GM04504 (cell line): Measurements from ENCODE around the gene COQ8B.
A peak's percentile ranks its signal among the peaks of the same experiment; 100 is the strongest.
"Not testable (repeated sequence)": the region's sequence is repeated elsewhere in the genome, so short reads cannot be mapped to it uniquely, and the experiment has no call there.

Source experiments
- DNase-seq: peaks from one replicate; pipeline ENCODE4 v3.0.0-alpha.2; 2012; ENCODE audit warnings: low read depth

Gene COQ8B

DNA sequence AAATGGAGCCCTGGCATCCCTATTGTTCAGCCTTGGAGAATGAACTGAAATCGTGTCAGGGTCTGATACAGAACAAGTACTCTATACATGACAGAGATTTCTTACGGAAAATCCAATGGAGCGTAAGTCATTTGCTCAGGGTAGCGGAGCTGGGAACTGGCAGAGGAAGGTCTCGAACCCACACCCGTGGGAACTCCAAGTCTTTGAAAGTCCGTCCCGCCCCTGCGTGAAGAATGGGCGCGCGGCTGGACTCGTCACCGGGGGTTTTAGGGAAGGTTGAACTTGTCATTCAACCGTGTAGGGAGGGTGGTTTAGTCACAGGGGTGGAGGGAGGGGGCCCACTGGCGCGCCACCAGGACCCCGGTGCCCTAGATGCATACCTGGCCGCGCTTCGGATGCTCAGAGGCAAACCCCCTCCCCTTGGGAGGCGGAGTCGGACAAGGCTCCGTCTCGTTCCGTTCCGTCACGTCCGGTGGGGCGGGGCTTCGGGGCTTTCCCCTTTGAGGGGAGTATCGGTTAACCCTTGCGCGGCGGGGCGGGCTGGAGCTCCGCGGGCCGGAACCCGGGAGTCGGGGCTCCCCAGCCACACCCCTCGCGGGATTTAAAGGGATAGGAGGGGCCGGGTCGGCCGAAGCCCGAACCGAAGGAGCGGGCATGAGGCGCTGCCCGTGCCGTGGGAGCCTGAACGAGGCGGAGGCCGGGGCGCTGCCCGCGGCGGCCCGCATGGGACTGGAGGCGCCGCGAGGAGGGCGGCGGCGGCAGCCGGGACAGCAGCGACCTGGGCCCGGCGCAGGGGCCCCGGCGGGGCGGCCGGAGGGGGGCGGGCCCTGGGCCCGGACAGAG lies at the start of gene COQ8B, which contains the start of gene ITPKC:
Gene COQ8B (minus strand): TSS at position 405 of the 843 bp plus-strand sequence. CDS start 2,254 bp downstream, outside the sequence.
Gene ITPKC (plus strand): TSS at position 631 of the 843 bp plus-strand sequence. CDS start 24 bp downstream, at position 655.
- peak; percentile 96 for DNase-seq

- DNase-seq: not testable (repeated sequence)
Measured at GRCh38 chr19:40766385-40766784, 49.7 kb upstream of the COQ8B start.

GRCh38 chr19:40763963-40764362 lies 47.3 kb upstream of the COQ8B start:
- no peak for DNase-seq

- DNase-seq: no peak
Measured at GRCh38 chr19:40763526-40763925, 46.8 kb upstream of the COQ8B start.

DNA sequence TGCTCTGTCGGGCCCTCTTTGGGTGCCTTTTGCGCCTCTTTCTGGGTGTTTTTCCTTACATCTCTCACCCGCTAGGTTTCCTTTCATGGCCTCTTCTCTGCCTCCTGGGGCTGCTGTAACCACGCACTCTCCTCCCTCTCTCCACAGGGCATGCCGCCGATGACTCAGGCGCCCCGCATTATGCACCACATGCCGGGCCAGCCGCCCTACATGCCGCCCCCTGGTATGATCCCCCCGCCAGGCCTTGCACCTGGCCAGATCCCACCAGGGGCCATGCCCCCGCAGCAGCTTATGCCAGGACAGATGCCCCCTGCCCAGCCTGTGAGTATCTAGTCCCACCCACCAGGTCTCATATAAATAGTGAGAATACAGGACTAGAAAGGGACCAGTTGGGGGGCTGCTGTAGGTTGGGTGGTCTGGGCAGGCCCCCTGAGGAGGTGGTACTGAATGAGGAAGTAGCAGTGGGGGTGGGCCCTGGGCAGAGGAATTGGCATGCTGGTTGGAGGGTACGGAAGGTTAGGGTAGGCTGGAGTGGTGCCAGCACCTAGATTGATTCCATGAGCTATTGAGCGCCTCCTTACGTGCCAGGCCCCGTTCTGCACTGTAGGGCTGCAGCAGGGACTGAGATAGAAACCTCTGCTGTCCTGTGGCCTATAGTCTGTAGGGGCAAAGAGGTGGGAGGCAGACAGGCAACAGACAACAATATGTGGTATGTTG lies 46.2 kb upstream of the COQ8B start:
- DNase-seq: no peak

GRCh38 chr19:40759352-40759751 lies 42.7 kb upstream of the COQ8B start:
- DNase-seq: no peak

GRCh38 chr19:40758491-40758890 lies 41.8 kb upstream of the COQ8B start:
- DNase-seq: no peak

GRCh38 chr19:40756502-40757110 lies 39.9 kb upstream of the COQ8B start:
- DNase-seq: no peak

GRCh38 chr19:40755791-40756190 lies 39.1 kb upstream of the COQ8B start:
- no peak for DNase-seq

DNA sequence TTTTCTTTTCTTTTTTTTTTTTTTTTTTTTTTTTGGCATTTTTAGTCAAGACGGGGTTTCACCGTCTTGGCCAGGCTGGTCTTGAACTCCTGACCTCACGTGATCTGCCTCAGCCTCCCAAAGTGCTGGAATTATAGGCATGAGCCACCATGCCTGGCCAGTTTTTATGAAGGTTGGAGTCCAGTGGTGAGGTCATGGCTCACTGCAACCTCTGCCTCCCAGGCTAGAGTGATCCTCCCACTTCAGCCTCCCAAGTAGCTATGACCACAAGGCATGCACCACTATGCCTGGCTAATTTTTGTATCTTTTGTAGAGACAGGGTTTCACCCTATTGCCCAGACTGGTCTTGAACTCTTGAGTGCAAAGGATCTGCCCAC lies 38.5 kb upstream of the COQ8B start:
- DNase-seq: no peak

DNA sequence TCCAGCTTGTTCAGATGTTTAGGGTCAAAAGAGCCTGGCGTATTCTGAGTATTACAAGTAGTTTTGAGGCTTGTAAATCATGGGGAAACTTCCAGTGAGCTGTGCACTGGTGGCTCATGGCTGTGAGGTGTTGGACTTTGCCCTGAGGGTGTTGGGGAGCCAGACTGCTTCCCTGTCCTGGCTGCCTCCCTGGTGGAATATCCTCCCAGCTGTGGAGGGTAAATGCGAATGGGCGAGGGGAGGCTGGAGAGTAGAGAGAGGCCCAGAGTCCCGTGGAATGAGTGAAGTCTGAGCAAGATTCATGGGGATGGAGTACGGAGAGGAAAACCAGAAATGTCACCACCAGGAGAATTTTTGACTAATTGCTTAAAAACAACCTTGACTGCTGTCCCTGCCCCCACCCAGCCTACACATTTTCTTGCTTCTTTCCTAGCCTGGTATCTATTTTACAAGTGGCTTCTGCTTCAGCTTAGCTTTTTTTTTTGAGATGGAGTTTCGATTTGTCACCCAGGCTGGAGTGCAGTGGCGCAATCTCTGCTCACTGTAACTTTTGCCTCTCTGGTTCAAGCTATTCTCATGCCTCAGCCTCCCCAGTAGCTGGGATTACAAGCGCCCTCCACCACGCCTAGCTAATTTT lies 38.0 kb upstream of the COQ8B start:
- no peak for DNase-seq

DNA sequence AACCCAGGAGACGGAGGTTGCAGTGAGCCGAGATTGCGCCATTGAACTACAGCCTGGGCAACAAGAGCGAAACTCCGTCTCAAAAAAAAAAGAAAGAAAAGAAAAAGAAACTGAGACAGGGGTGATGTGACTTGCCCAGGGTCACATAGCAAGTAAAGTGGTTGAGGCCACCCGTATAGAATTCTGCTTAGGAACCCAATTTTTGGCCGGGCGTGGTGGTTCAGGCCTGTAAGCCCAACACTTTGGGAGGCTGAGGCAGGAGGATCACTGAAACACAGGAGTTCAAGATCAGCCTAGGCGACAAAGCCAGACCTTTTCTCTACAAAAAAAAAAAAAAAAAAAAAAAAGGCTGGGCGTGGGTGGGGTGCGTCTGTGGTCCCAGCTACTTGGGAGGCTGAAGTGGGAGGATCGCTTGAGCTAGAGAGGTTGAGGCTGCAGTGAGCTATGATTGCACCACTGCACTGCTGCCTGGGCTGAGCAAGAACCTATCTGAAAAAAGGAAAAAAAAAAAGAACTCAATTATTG lies 35.6 kb upstream of the COQ8B start:
- DNase-seq: no peak

- DNase-seq: peak; percentile 96
Measured at GRCh38 chr19:40750874-40751537, 34.3 kb upstream of the COQ8B start, which contains the start of gene SNRPA. Gene SNRPA (plus strand): TSS chr19:40751203. CDS start chr19:40751409, 206 bp downstream.

DNA sequence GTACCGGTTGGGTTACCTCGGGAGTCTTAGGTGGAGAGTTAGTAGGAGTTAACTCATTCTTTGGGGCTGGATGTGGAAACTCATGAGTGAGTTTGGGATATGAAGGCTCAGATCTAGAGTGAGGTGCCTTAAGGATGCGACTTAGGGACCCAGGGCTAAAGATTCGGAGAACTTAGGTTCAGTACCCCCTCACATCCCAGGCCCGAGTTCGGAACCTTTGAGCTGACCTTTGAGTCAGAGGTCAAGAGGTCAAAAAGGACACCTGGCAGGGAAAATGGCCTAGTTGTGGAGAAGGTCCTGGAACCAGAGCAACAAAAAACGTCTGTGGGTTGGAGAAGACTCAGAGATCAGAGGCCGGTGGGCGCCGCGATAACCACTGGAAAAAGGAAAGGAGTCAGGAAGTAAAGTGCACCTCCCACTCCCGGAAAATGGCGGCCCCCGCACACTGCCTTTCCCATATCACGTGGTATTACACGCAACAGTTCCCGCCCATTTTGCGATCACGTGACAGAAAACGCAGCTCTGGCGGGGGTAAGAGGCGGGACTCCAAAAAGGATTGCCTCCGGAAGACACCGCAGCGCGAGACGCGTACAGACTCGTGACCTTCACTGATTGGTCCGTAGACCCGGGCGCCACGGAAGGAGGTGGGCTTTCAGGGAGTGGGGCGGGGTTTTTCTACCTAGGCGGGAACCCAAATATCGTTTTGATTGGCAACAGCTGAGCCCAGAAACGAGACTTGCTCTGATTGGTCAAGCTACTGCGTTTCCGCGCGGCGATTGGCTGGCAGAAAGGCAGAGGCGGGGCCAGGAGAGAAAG lies 33.6 kb upstream of the COQ8B start, which contains the start of gene ACTMAP:
Gene ACTMAP (minus strand): TSS at position 420 of the 816 bp plus-strand sequence. CDS start 674 bp downstream, outside the sequence.
- peak; percentile 100 for DNase-seq

DNA sequence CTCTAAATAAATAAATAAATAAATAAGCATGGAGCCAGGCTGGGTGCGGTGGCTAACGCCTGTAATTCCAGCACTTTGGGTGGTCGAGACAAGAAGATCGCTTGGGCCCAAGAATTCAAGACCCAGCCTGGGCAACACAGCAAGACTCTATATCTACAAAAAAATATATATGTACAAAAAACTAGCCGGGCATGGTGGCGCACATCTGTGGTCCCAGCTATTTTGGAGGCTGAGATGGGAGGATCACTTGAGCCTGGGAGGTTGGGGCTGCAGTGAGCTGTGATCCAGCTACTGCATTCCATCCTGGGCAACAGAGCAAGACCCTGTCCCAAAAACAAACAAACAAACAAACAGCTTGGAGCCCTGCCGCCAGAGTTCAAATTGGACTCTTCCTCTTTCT lies 30.9 kb upstream of the COQ8B start:
- no peak for DNase-seq

- DNase-seq: no peak
Measured at GRCh38 chr19:40745402-40745780, 28.7 kb upstream of the COQ8B start.

GRCh38 chr19:40744554-40745401 lies 28.1 kb upstream of the COQ8B start:
- no peak for DNase-seq

DNA sequence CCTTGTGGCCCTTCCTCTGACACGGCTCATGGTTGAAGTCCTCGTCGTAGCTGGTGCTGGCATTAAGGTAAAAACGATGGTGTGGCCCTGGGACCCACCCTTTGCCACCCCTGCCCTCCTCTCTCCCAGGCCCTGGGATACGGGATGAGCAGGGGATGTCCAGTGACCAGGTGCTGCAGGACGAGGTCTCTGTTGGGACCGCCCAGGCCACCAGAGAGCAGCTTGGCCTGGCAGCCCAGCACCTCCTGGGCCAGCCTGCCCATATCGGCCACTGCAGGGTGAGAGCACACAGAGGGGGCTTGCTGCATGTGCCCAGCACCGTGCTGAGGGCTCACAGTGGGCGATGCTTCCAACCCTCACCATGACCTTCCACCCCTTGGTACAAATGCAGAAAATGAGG lies 27.2 kb upstream of the COQ8B start:
- no peak for DNase-seq

DNA sequence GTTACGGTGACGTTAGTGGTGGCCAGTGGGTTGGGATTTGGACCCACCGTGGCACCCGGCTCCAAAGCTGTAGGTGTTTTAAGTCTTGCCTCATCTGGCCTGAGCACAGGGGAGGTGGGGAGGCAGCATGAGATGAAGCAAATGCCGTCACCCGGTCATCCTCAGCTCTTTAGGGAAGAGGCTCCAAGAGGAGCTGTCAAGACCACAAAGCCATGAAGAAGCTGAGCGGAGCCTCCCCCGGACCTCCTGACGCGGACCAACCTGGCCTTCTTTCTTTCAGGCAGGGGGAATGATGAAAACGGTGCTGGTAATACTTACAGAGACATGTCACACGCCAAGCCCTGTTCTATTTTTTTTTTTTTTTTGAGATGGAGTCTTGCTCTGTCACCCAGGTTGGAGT lies 26.2 kb upstream of the COQ8B start:
- no peak for DNase-seq
